ENCODE results near the gene NPAS3.

NPAS3 gene

DNA sequence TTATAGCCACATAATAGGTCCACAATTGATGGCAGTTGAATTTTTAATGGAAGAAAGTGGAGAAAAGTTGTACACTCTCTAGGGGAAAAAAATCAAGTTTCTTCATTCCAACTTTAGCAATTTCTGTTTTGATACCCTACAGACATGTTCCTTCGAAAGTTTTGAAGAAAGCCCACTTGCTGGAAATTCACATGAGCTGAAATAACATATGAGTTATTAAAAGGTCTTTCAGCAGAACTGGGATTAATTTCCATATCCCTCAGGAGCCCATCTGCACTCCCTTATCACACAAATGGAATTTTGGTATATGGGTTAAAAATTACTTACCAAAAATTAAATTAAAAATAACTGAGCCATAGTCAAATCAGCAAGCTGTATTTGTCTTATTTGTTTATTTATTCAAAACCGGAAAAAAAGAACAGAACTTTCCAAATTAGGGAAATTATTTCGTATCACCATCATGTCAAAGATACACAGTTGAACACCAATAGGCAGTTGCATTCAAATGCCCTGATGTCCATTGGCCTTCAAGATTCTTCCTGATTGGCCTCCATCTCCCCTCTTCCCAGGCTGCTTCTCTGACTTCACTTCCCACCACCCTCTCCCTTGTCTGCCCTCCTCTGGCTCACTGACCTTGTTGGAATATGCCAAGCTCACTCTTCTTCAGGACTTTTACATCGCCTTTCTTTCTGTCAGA lies 566.7 kb downstream of the NPAS3 start:
- DNase-seq = no peak

DNA sequence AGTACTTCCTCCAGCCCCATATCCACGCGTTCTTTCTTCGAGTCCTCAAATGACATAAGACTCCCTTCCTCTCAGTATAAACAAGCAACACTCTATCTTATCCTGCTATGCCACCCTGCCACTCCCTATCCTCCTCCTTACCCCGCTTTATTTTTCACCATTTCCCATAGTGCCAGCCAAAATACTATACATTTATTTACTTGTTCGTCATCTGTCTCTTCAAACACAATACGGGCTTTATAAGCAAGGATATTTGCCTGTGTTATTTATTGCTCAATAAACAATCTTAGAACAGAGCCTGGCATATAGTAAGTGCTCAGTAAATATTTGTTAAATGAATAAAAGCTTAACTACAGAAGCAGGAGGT lies 567.3 kb downstream of the NPAS3 start:
- DNase-seq = no peak

DNA sequence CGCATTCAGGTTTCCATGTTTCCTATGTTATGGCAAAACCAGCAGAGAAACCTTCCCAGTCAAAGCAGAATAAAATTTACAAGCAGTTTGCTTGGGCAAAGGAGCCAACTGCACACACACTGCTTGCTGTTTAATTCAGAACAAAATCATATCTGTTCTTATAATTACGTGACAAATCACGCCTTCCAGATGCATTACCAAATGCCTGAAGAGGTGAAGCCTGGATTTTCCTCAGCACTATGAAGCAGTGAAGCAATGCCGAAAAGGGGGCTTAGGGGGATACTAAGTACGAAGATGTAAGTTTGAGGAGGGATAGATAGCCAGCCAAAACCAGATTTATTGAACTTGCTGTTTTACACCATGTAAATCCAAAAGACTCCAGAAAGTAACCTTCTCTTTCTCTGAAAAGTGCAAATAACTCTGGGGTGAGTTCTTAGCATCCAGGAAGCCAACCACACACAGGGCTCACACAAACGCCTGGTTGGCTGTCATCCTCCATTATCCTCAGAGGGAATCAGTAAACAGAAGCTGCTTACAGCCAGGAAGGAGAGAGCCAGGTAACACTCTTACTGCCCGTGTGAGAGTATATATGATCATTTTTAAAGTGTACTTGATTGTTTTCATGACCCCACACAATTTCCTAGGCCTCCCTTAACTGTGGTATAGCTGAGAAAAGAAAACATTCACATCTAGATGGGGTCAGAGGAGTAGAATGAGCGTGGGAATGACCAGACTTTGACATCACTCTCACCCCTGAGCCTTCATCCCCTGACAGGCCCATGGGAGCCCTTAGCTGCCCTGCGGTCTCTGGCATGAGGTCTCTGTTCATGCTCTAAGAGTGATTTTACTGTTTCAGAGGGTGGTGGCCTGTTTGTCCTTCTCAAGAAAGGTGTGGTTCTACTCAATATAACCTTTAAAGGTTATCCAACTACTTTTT lies 569.7 kb downstream of the NPAS3 start:
- DNase-seq = no peak

DNA sequence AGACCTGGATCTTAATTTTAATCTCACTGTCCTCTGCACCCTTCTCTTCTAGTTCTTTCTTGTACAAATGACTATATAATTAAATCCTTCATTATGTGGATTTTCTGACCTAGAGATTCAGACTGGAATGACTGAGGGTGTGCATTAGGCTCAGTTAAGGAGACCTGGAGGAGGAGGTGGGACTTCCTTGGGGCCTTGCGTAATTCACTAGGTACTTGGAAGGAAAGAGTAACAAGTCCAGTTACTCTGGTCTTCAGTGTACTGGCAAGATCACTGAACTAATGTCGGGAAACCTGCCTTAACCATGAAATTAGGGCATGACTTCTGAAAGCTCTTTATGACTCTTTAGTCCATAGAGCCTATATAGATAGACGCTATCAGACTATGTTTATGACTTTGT lies 570.8 kb downstream of the NPAS3 start:
- no peak for DNase-seq

DNA sequence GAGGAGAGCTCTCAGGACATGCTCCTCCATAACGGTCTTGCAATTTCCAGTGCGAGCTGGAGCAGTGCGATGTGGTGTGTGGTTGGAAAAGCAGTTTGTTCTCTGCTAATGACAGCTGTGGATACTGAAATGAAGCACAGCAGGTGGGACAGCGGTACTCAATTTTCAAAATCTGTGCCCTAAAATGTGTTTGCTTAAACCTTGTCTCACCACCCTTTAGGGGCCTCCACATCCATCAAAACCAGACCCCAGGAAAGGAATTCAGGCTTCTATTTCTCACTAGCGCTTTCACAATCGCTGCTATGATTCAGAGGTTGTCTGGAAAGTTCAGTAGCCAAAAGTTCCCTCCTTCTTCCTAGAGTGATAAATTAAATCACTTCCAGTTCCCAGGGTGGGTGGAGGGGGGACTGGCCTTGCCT lies 571.4 kb downstream of the NPAS3 start:
- DNase-seq = no peak

DNA sequence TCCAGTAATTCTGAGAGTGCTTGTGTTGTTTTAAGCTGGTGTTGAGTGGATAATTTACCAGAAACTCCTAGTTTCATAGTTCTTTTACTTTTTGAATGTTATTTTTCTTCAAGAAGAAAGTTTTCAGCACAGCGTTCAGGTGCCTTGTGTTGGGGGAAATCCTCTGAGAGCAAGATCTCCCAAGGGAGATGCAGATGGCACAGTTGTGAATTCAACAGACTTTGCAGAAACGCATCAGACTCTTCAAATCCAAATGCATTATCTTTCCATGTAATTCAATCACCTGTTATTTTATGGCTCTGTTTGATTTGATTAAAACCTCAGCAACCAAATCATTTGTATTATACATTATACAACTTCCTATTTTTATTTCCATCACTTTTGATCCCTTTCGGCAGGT lies 572.3 kb downstream of the NPAS3 start:
- DNase-seq = no peak

DNA sequence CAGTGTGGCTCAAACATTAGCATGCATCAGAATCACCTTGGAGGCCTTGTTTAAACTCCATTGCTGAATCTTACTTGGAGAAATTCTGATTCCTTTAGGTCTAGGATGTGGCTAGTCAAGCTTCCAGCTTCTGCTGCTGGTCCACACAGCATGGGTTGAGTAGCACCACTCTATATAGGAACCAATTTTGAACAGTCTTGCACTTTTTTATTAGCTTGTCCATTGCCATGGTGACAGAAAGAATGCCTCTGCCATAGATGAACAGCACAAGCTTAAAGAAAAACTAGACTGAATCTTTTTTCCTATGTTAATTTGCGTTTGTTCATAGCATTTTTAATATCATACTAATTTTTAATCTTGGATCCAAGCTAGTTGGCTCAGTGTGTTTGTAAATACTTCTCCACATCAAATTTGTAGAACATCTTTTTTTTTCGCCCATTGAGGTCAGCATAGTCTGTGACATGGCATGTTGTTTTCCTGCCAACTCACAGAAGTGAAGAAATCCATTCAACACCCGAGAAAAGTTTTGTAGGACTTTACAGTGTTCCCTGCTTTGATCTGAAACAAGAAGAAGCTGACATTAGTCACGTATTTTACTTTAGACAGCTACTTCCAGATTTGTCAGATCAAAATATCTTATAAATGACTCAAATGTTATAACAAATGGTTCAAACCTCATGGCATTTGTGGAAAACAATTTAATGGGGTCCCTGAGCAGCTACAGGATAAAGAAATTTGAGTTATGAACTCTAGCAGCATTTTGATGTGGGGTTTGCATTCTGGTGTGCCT lies 573.4 kb downstream of the NPAS3 start:
- no peak for DNase-seq

DNA sequence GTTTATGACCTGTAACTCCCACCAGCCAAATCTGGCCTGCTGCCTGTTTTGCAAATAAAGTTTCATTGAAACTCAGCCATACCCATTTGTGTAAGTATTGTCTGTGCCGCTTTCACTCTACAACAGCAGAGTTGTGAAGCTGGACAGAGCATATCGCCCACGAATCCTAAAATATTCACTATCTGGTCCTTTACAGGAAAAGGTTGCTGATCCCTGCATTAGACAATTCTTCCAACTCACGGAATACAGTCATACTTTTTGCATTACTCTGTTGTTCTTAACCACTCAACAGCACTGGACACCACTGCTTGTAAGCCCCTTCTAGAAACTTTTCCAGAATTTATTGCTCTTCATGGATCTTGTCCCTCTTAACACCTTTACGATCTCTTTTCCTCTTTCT lies 576.8 kb downstream of the NPAS3 start:
- no peak for DNase-seq

DNA sequence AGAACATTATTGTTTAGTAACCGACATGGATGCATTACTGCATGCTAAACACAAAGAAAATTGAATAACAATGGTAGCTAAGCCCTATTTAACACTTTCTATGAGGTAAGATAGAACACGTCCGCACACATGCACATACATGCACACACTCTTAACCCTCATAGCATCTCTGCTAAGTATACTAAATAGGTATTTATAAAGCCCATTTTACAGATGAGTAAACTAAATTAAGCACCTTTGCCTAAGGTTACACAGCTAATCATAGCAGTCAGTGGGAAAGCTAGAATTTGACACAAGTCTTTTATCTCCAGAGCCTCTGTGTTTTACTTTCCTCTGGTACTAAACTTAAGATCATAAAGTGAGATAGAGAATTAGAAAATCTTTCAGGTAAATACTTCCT lies 577.2 kb downstream of the NPAS3 start:
- no peak for DNase-seq

DNA sequence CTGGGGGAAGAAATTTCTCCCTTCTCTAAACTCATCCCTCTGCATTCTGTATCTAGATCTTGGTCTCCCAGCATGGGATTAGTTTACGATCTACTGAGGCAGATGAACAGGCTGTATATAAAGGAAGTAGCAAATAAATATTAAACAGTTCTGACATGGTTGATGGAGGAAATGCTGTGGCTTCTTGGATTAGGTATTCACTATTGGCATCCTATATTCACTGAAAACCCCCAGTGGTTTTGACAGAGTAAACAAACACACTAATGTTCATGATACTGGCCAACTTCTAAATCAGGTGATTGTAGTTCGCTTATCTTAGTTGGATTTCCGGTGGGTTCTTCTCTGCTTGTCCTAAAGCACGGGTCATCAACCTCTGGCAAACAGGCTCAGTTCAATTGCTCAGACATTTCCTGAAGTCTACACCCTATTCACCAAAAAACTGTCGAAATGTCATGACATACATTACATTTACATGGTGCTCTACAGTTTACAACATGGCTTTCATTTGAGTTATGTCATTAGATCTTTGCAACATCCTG lies 578.3 kb downstream of the NPAS3 start:
- DNase-seq = no peak

DNA sequence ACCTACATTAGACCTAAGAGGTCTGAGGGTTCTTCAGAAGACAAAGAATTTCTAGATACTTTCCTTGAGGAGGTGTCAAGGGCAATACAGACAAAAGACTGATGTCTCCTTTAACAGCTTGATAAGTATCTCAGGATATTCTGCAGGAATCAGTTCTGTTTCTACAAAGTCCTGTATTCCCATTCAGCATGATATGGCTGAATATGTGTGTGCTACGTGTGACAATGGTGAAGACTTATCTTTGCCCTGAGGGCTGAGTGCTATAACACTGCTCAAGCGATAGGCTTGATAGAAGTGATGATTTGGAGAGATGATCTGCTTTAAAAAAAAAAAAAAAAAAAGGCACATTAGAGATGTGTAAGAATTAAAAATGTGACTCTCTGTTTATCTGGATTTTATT lies 582.5 kb downstream of the NPAS3 start:
- no peak for DNase-seq

DNA sequence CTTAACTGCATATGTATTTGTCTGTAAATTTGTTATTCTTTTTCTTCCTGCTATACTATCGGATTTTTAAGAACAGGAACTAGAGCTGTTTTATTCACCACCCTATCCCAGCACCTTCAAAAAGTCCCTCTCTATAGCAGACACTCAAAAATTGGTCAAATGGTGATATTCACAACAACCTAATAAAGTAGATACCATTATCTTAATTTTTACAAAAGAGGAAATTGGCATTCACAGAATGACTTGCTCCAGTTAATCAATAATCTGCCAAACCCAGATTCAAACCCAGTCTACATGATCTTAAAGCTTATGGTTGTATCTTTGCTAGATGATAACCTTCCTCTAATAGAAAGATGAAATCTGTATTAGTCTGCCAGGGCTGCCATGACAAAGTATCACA lies 585.6 kb downstream of the NPAS3 start:
- DNase-seq = no peak

DNA sequence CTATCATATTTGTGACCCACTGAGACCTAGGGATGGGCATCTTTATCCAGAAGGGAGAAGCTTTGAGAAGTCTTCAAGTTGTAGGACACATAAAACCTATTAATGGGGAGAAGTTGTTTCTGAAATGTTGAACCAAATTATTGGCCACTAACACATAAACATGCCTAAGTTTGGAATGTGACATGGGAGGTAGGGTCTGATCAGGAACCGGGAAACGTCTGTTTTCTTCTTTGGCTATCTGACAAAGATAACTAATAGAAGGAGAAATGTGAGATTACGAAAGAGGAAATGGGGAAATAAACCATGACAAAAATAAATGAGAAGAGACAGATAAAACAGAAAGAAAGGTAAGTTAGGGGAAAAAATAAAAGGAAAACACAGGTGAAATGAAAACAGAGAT lies 586.9 kb downstream of the NPAS3 start:
- DNase-seq = no peak

DNA sequence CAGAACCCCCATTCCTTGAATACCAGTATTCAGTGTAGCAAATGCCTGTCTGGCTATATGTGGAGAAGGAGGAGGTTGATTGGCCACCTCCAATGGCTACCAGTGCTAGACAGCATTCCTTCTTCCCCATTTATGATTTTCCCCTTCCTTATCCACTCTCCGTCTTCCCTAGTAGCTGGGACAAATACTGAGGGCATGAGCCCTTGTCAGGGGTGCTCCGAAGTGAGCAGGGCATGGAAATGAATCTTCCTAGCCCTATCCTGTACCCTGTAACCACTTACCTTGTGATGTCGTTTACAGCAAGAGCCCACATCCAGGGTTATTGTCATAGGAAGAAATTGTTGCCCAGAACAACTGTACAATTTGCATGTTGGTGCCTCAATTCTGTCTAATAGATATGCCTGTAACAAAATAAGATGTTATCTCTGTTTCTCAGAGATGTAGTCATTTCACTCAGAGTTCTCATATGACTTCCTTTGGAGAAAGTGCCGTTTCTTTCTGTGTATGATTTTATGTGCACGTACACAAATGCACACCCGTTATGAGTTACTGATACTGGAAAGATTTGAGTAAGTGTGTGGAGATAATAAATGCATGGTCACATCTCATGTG lies 588.5 kb downstream of the NPAS3 start:
- no peak for DNase-seq

DNA sequence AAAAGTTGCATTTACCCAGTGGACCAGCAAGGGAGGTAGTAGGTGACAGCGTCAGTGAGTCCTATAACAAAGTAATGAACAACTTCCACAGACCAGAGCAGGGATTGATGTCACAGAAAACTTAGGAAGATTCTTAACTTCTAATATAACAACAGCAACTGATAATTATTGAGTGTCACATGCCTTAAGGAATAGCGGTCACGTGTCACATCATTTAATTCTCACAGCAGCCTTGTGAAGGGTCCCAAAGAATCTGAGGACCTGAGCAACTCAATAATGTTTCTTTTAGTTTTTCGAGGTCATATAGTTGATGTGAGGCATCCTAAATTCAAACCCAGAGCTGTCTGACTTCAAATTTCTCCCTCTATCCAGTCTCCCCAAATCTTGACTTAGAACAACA lies 590.0 kb downstream of the NPAS3 start:
- no peak for DNase-seq

DNA sequence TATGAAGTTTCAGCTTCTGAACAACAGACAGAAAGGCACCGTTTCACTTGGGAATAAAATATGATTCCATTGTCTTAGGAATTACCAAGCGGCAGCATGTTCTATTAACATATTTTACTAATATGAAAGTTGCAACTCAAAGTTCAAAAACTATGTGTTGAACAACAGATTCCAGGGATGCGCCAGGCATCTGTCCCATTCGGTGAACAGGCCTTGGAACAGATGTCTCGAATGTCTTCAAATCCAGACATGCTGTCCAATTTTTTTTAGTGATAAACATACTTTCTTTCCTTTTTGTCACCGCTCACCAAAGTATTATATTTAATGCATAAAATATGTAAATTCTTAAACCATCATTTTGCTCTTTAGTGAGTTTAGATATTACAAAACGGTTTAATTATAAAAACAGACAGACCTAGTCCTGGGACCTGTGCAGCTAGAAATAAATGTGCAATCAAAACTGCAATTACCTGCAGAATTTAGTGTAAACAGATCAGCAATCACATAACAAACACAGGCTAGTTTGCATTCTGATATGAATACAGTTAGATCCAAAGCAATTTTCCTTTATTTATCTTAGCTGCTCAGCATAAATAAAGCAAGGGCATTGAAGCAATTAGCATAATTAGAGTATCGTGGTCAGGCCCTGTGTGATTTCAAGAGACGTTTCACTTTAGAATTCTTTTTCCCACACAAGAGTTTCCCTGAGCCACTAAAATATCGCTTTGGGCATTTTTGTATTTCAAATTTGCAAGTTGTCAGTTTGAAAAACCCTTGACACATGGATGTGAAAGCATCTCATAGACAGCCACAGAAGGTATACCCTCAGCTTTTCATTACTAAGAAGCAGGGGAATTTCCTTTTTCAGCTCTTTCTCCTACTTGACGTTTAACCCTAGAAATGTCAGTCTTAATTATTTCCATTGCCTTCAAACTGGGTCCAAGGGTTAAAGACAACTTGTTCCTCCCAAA lies 591.4 kb downstream of the NPAS3 start:
- no peak for DNase-seq

DNA sequence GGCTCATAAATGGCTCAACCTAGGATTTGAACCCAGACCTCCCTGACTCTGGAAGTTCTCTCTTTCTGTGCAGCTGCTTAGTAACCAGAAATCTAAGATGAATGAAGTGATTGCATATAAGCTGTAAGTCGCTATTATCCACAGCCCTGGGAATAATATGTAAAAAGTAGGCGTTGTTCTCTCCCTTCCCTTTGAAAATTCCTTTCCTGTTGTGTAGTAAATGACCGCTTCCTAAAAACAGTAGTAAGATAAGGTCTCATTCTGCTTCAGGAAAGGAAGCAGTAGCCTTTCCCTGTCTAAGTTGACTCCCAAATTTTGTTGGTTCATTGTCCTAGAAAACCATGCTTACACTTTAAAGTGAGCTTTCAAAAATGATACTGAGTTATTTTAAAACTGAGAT lies 593.9 kb downstream of the NPAS3 start:
- no peak for DNase-seq

DNA sequence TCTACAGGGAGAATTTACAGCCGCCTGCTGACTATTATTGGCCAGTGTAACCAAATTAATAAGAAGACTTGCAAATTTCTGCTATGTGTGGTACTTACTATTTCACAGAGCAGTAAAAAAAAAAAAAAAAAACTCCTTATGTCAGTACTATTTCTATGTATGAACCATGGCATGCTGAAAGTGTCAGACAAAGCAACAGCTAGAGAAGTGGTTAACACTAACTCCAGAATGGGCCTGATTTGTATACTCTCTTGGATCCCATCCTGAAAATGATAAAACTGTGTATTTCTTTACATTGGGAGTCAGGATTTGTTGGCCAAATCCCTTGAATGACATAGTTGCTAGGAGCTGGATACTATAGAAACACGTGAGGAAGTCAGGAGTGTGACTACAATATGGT lies 595.4 kb downstream of the NPAS3 start:
- DNase-seq = no peak

DNA sequence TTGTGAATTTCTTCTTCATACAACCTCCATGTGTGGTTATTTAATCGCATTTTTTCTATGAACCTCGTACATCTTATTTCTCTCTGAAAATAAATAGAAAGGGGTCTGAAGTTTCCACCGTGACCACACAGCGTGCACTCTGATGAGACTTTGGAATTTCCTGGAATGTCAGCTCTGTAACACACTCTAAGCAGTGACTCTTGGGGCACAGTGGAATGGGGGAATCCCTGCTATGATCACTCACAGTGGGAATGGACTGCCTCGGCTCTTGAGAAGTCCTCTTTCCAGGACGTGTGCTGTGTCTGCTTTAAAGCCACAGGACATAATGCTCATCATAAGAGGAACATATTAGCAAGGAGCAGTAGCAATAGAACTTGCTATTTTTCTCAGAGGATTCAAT lies 596.0 kb downstream of the NPAS3 start:
- no peak for DNase-seq

DNA sequence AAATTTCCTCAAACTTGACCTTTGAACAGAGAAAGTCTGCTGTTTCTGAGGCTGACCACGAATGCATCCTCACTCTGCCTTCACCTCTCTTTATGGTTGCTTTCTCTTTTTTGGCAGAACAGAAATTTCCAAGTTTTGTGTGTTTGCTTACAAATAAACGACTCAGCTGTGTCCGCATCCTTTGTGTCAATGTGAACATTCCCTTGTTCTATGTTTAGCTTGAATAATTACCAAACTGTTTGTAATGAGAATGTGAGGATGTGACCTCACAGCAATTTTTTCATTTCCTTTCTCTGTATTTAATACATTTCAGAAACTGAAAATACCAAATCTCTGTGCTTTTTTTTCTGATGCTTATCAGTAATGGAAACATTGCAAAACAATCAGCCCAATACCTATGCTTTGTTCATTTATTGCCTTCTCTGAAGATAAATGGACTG lies 601.3 kb downstream of the NPAS3 start:
- no peak for DNase-seq
